HG02981 (cell line): ENCODE measurements around the gene BTNL3.
"Not testable (repeated sequence)": the region's sequence is repeated elsewhere in the genome, so short reads cannot be mapped to it uniquely, and the experiment has no call there.

Experiments used
- ATAC-seq: cut with Tn5 transposase; IDR thresholded peaks from one replicate; pipeline ENCODE4 v1.9.1; 2021; ENCODE audit warnings: mild to moderate bottlenecking, moderate library complexity; ENCODE audit not compliant: unreplicated experiment

BTNL3 gene

DNA sequence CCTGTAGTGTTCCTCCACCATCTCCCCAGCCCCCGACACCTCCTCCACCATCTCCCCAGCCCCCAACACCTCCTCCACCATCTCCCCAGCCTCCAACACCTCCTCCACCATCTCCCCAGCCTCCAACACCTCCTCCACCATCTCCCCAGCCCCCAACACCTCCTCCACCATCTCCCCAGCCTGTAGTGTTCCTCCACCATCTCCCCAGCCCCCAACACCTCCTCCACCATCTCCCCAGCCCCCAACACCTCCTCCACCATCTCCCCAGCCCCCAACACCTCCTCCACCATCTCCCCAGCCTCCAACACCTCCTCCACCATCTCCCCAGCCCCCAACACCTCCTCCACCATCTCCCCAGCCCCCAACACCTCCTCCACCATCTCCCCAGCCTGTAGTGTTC is 57.2 kb downstream of the BTNL3 start:
- not testable (repeated sequence) for ATAC-seq

DNA sequence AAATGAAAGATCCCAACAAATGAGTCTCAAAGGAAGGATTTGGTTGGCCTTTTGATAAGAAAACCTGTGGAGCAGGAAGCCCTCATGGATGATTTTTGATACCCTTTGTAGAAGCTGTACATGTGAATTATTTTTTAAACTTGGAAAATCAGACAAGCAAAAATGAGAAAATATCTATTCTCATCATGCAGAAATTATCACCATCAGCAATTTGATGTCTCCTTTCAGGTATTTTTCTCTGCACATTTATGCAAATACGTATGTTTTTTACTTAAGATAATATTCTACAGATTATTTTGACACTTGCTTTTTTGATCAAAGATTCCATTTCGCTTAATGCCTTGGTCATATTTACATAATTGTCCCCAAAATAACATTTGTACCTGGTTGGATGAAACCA is 58.6 kb downstream of the BTNL3 start:
- ATAC-seq = no peak

DNA sequence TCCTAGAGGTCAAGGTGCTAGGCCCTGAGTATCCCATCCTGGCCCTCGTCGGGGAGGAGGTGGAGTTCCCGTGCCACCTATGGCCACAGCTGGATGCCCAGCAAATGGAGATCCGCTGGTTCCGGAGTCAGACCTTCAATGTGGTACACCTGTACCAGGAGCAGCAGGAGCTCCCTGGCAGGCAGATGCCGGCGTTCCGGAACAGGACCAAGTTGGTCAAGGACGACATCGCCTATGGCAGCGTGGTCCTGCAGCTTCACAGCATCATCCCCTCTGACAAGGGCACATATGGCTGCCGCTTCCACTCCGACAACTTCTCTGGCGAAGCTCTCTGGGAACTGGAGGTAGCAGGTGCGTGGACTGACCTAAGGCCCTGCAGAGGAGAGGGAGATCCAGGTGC is 59.3 kb downstream of the BTNL3 start:
- ATAC-seq = no peak

DNA sequence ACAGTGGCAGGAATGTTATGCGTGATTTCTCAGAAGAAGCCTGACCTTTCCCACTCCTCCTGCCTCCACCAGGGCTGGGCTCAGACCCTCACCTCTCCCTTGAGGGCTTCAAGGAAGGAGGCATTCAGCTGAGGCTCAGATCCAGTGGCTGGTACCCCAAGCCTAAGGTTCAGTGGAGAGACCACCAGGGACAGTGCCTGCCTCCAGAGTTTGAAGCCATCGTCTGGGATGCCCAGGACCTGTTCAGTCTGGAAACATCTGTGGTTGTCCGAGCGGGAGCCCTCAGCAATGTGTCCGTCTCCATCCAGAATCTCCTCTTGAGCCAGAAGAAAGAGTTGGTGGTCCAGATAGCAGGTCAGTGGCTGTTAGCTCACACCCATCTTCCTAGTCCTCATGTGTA is 61.4 kb downstream of the BTNL3 start:
- no peak for ATAC-seq

DNA sequence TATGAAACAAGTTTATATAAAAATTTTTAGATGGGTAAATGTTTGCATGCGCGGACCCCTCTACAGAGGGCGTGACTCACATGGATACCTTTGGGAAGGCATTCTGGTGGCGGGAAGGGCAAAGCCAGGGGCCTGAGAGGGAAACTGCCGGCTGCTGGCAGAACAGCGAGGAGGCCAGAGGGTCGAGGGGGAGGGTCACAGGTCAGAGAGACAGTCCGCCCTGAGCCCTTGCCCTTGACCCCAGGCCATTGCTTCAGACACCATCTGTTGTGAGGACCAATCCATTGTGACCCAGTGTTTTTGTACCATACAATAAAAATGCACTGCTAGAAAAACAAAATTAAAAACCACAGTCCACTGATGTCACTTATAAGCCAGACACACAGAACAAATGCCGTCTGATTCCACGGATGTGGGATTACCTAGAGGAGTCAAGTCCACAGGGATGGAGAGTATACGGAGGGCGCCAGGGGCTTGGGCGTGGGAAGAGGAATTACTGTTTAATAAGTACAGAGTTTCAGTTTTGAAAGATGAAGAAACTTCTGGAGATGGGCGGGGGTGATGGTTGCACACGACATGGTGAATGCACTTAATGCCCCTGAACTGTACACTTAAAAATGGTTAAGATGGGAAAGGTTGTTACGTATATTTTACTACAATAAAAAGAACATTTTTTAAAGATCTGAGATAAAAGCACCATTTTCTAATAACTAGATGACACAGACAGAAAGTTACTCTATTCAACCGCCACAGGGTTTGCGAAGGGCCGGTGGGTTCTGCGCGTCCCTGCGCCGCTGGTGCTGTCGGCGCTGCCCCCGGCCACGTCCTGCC is 63.4 kb downstream of the BTNL3 start:
- ATAC-seq = no peak

DNA sequence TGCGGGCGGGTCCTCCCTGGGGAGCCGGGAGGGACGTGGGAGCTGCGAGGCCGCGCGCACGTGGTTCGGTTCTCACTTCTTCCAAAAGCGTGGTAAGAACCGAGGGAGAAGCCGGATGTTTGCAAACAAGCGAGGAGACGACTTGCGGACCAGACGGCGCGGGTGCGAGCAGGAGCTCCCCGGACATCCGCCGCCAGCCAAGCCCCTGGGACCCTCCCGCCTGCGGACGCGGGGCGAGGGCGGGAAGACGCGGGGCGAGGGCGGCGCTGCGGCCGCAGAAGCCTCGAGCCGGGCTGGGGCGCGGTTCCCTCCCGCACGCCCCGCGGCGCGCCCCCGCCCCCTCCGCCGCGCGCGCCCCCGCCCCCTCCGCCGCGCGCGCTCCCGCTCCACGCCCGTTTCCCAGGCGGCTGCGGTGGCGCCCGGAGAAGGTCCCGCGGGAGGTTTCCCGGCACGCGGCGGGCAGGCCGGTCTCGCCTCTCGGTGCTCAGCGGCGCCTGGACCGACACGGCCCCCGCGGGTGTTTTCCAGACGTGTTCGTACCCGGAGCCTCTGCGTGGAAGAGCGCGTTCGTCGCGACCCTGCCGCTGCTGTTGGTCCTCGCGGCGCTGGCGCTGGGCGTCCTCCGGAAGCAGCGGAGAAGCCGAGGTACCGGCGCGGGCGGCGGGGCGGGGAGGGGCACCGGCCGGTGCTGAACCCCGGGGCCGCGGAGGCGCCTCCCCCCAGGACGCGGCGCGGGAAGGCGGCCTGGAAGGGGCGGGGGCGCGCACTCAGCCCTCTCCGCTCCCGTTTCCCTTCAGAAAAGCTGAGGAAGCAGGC is 64.2 kb downstream of the BTNL3 start:
- ATAC-seq = no peak

DNA sequence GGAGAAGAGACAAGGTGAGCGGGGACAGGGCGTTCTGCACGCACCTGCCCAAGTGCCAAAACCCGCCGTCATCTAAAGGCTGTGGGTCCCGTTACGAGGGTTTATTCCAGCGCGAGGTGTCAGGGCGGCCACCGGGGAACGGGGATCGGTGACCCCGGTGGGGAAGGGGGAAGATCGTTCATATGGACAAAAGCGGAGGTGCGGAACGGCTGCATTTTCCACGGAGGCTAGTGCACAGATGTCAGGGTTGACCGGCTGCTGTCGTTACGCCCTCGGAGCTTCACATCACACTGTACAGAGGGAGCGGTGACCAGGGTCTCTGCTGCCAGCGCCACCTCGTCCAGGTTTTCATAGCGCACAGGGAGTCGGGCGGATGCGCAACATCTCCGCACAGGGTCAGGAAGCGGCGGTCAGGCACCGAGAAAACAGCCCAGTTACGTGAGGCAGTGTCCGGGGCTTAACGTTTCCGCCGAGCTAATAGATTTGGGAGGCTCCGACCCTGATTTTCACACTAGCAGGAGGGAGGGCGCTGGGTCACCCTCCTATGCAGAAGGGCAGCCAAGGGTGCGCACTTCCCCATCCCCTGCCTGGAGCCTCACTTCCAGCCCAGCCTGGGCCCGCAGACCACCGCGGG is 65.0 kb downstream of the BTNL3 start:
- ATAC-seq = no peak

DNA sequence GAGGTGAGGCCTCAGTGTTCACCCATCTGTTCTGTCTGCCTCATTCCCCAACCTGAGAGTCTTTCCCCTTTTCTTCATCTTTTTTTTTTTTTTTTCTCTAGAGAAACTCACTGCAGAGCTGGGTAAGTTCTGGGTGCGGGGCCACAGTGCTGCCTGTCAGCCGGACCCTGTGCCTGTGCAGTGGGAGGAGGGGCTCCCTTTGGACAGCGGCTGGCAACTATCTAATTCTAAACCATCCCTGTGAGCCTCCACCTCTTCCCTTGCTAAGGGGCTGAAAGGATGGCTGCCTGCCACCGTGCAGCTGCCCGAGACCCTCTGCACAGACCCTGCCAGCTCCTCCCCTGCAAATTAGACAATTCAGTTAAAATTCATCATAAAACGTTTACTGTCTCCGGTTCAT is 65.5 kb downstream of the BTNL3 start:
- no peak for ATAC-seq

DNA sequence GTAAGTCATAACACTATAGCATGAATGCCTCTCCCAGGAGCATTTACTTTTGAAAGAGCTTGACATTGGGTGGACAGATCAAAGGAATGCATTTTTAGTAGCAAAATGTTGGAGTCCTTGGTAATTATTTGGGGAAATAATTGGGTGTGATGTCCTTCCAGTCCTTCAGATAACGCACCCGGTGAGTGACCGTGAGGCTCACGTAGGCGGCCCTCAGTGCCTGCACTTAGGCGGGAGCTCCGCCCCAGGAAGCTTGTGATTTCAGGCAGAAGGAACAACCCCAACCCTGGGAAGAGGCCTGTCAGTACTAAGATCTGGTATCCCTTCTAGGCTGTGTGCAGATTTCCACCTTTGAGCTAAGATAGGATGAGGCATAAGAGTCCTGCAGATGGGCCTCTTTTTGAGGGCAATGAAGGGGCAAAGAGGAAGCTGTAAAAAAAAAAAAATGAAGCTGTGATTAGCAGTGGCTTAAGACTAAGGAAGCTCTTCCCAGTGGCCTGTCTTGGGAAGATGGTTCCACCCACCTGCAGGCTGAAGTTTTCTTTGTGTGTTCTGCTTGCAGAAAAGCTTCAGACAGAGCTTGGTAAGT is 66.3 kb downstream of the BTNL3 start:
- no peak for ATAC-seq
